Activated CD4-positive, alpha-beta T cell treated with anti-CD3 and anti-CD28 coated beads for 1 hour (primary cell): ENCODE data around the gene SEZ6L2.
"Not testable (repeated sequence)": the region's sequence is repeated elsewhere in the genome, so short reads cannot be mapped to it uniquely, and the experiment has no call there.

Source experiments
- DNase-seq: peaks from one replicate; pipeline ENCODE4 v3.0.0-alpha.2; 2020

SEZ6L2 gene

GRCh38 chr16:29881050-29881449 lies 18.3 kb downstream of the SEZ6L2 start:
- DNase-seq = no peak

- no peak for DNase-seq
Observed at GRCh38 chr16:29878172-29878571, 21.2 kb downstream of the SEZ6L2 start.

- DNase-seq = no peak
Observed at GRCh38 chr16:29877266-29877961, 21.9 kb downstream of the SEZ6L2 start.

GRCh38 chr16:29876594-29877249 lies 22.6 kb downstream of the SEZ6L2 start:
- peak; percentile 13 for DNase-seq

- DNase-seq = no peak
Observed at GRCh38 chr16:29876217-29876593, 23.1 kb downstream of the SEZ6L2 start.

GRCh38 chr16:29875206-29875605 lies 24.1 kb downstream of the SEZ6L2 start:
- no peak for DNase-seq

- DNase-seq = no peak
Observed at GRCh38 chr16:29873319-29873718, 26.0 kb downstream of the SEZ6L2 start.

GRCh38 chr16:29871822-29872546 lies 27.4 kb downstream of the SEZ6L2 start:
- DNase-seq = no peak

GRCh38 chr16:29869067-29869466 lies 30.3 kb downstream of the SEZ6L2 start:
- DNase-seq = not testable (repeated sequence)

GRCh38 chr16:29868396-29869009 lies 30.8 kb downstream of the SEZ6L2 start:
- no peak for DNase-seq

GRCh38 chr16:29864205-29864604 lies 35.1 kb downstream of the SEZ6L2 start:
- DNase-seq = no peak

GRCh38 chr16:29863669-29863984 lies 35.7 kb downstream of the SEZ6L2 start:
- no peak for DNase-seq

- DNase-seq = peak; percentile 88
Observed at GRCh38 chr16:29862884-29863668, 36.3 kb downstream of the SEZ6L2 start, which contains the start of gene CDIPT. CDIPT (minus strand) TSS chr16:29863226; CDS start chr16:29862857, 369 bp downstream.

GRCh38 chr16:29862383-29862883 lies 36.9 kb downstream of the SEZ6L2 start:
- no peak for DNase-seq

- no peak for DNase-seq
Observed at GRCh38 chr16:29860218-29860617, 39.1 kb downstream of the SEZ6L2 start.

- no peak for DNase-seq
Observed at GRCh38 chr16:29858974-29859373, 40.4 kb downstream of the SEZ6L2 start.

GRCh38 chr16:29858149-29858849 lies 41.1 kb downstream of the SEZ6L2 start:
- no peak for DNase-seq

- no peak for DNase-seq
Observed at GRCh38 chr16:29857133-29857760, 42.1 kb downstream of the SEZ6L2 start.

- no peak for DNase-seq
Observed at GRCh38 chr16:29854520-29855100, 44.7 kb downstream of the SEZ6L2 start.

GRCh38 chr16:29852654-29853053 lies 46.7 kb downstream of the SEZ6L2 start:
- DNase-seq = no peak

GRCh38 chr16:29850998-29851397 lies 48.4 kb downstream of the SEZ6L2 start:
- no peak for DNase-seq
